Measurements from ENCODE around the gene MYL11. TPM values are rescaled to one million over a fixed set of nuclear protein-coding genes. Genes with fewer than 3 reads are reported as not detected.

Gene MYL11
- total RNA-seq, 1 experiment from 2014 or later: not detected

- Histone ChIP-seq H3K9me3 (ENCODE audit: control insufficient read depth, insufficient read depth, low read depth, low read length) (no peaks in the 10 kb centered on the region), H3K4me1 (ENCODE audit: control insufficient read depth, insufficient read depth, low read length) (peaks cover 10% of the 10 kb centered on the region), H3K36me3 (ENCODE audit: control insufficient read depth, insufficient read depth, low read length) (no peaks in the 10 kb centered on the region; the same call in 1 of the 2 replicates), H3K27me3 (ENCODE audit: control insufficient read depth, insufficient read depth, low read length) (no peaks in the 10 kb centered on the region), H3K4me3 (ENCODE audit: low read depth in 2 of 2, low read length in 2 of 2) (no peak overlapping the region), H3K27ac (ENCODE audit: low read length) (no peak overlapping the region)
- ATAC-seq: no peak
- POLR2A ChIA-PET: no interaction called here
- TF ChIP-seq REST (IDR thresholded peaks at IDR 0.05; ENCODE audit: insufficient read depth in 1 of 2, low read depth in 2 of 2, low read length in 1 of 2): no peak
- TF ChIP-seq POLR2AphosphoS5 (IDR thresholded peaks at IDR 0.05; ENCODE audit: low read depth, low read length): no peak
- TF ChIP-seq SIN3A (IDR thresholded peaks at IDR 0.05; ENCODE audit: borderline replicate concordance, insufficient read depth, low read depth, low read length): no peak
- in situ Hi-C loops (cut with HindIII; ENCODE audit: low pct_unique_long_range_greater_than_20kb, low sequenced_read_pairs) (no loop called here), intact Hi-C loops (cut with micrococcal nuclease; ENCODE audit: unreplicated experiment) (no loop called here)
- CTCF ChIA-PET: no interaction called here
- DNase-seq (ENCODE audit: low read depth, low spot score): no peak
- no TSS peak for BruUV-seq (replicated peaks)
These were observed 1.3 kb downstream of the MYL11 start for GRCh38 chr16:30375864-30376263.

GRCh38 chr16:30376461-30376902, 1.9 kb downstream of the MYL11 start:
- intact Hi-C loops (cut with micrococcal nuclease; ENCODE audit: unreplicated experiment) (no loop called here), in situ Hi-C loops (cut with HindIII; ENCODE audit: low pct_unique_long_range_greater_than_20kb, low sequenced_read_pairs) (no loop called here)
- Histone ChIP-seq H3K27ac (ENCODE audit: low read length) (no peak overlapping the region), H3K27me3 (ENCODE audit: control insufficient read depth, insufficient read depth, low read length) (no peaks in the 10 kb centered on the region), H3K4me1 (ENCODE audit: control insufficient read depth, insufficient read depth, low read length) (peaks cover 9% of the 10 kb centered on the region), H3K9me3 (ENCODE audit: control insufficient read depth, insufficient read depth, low read depth, low read length) (no peaks in the 10 kb centered on the region), H3K4me3 (ENCODE audit: low read depth in 2 of 2, low read length in 2 of 2) (no peak overlapping the region), H3K36me3 (ENCODE audit: control insufficient read depth, insufficient read depth, low read length) (no peaks in the 10 kb centered on the region; the same call in 1 of the 2 replicates)
- TF ChIP-seq TCF7L2 (IDR thresholded peaks at IDR 0.05; ENCODE audit: low read depth, low read length) (no peak), SIN3A (IDR thresholded peaks at IDR 0.05; ENCODE audit: borderline replicate concordance, insufficient read depth, low read depth, low read length) (no peak), CTCF (IDR thresholded peaks at IDR 0.05) (no peak), POLR2AphosphoS5 (IDR thresholded peaks at IDR 0.05; ENCODE audit: low read depth, low read length) (no peak), REST (IDR thresholded peaks at IDR 0.05; ENCODE audit: insufficient read depth in 1 of 2, low read depth in 2 of 2, low read length in 1 of 2) (no peak)
- DNase-seq (ENCODE audit: low read depth, low spot score): no peak
- BruUV-seq (replicated peaks): no TSS peak
- no peak for ATAC-seq
- ChIA-PET POLR2A (interaction anchor here (0.6 kb wide), 1 partner anchor 20 kb away, joined by 13 read pairs; no protein-coding TSS in a partner anchor), CTCF (no interaction called here)
